ENCODE results near the gene LRP1. TPM values are rescaled to one million over a fixed set of nuclear protein-coding genes. Genes with fewer than 3 reads are reported as not detected.

Gene LRP1
- total RNA-seq, 2 donors from 2014 or later: 663 to 755 TPM

GRCh38 chr12:57234233-57234570, 105.9 kb downstream of the LRP1 start:
- Histone ChIP-seq H3K27me3 (replicated peaks; ENCODE audit: insufficient read depth) (no peaks in the 10 kb centered on the region), H3K4me1 (ENCODE audit: control insufficient read depth in 1 of 2, low read depth in 2 of 2) (peaks cover 13 to 33% of the 10 kb centered on the region in 2 donors), H3K27ac (peak overlapping the region in 1 of 2 donors; percentile 67), H3K9me3 (no peaks in the 10 kb centered on the region), H3K4me3 (no peak overlapping the region), H3K36me3 (peaks cover 18% of the 10 kb centered on the region)
- TF ChIP-seq CTCF (IDR thresholded peaks at IDR 0.05): no peak
- no peak for DNase-seq (ENCODE audit: low spot score)
- no peak for ATAC-seq (ENCODE audit: insufficient number of reproducible peaks, low FRiP score, low read depth)

- no peak for ATAC-seq (ENCODE audit: insufficient number of reproducible peaks, low FRiP score, low read depth)
- DNase-seq (ENCODE audit: low spot score): no peak
- Histone ChIP-seq H3K36me3 (peaks cover 18% of the 10 kb centered on the region), H3K4me1 (ENCODE audit: control insufficient read depth in 1 of 2, low read depth in 2 of 2) (peaks cover 12 to 35% of the 10 kb centered on the region in 2 donors), H3K4me3 (no peak overlapping the region), H3K27ac (peak overlapping the region in 1 of 2 donors; percentile 67), H3K27me3 (replicated peaks; ENCODE audit: insufficient read depth) (no peaks in the 10 kb centered on the region), H3K9me3 (no peaks in the 10 kb centered on the region)
- no peak for TF ChIP-seq CTCF (IDR thresholded peaks at IDR 0.05)
These were observed 106.3 kb downstream of the LRP1 start for GRCh38 chr12:57234571-57235016.

GRCh38 chr12:57235017-57235727, 106.9 kb downstream of the LRP1 start:
- no peak for ATAC-seq (ENCODE audit: insufficient number of reproducible peaks, low FRiP score, low read depth)

GRCh38 chr12:57235728-57236131, 107.4 kb downstream of the LRP1 start:
- ATAC-seq (ENCODE audit: insufficient number of reproducible peaks, low FRiP score, low read depth): no peak
- Histone ChIP-seq H3K27me3 (replicated peaks; ENCODE audit: insufficient read depth) (peaks cover 5% of the 10 kb centered on the region), H3K9me3 (no peaks in the 10 kb centered on the region), H3K4me1 (ENCODE audit: control insufficient read depth in 1 of 2, low read depth in 2 of 2) (peaks cover 16 to 38% of the 10 kb centered on the region in 2 donors), H3K4me3 (peak overlapping the region; percentile 47), H3K36me3 (peaks cover 18% of the 10 kb centered on the region), H3K27ac (peak overlapping the region; percentile 34 to 67)
- no peak for DNase-seq (ENCODE audit: low spot score)
- TF ChIP-seq CTCF (IDR thresholded peaks at IDR 0.05): no peak

More at GRCh38 chr12:57235017-57235727, 106.9 kb downstream of the LRP1 start:
- no peak for TF ChIP-seq CTCF (IDR thresholded peaks at IDR 0.05)
- DNase-seq (ENCODE audit: low spot score): no peak
- Histone ChIP-seq H3K27ac (peak overlapping the region; percentile 34 to 67), H3K4me3 (peak overlapping the region; percentile 47), H3K4me1 (ENCODE audit: control insufficient read depth in 1 of 2, low read depth in 2 of 2) (peaks cover 18 to 38% of the 10 kb centered on the region in 2 donors), H3K9me3 (no peaks in the 10 kb centered on the region), H3K36me3 (peaks cover 18% of the 10 kb centered on the region), H3K27me3 (replicated peaks; ENCODE audit: insufficient read depth) (no peaks in the 10 kb centered on the region)

GRCh38 chr12:57236201-57236924, 108.1 kb downstream of the LRP1 start:
- no peak for TF ChIP-seq CTCF (IDR thresholded peaks at IDR 0.05)
- H3K4me1 ChIP-seq (ENCODE audit: control insufficient read depth in 1 of 2, low read depth in 2 of 2): peaks cover 17 to 38% of the 10 kb centered on the region in 2 donors
- ATAC-seq (ENCODE audit: insufficient number of reproducible peaks, low FRiP score, low read depth) (no peak), DNase-seq (ENCODE audit: low spot score) (no peak)
- H3K27ac ChIP-seq: peak overlapping the region; percentile 34 to 67
- peaks cover 12% of the 10 kb centered on the region for H3K27me3 ChIP-seq (replicated peaks; ENCODE audit: insufficient read depth)
- peak overlapping the region; percentile 47 for H3K4me3 ChIP-seq
- no peaks in the 10 kb centered on the region for H3K9me3 ChIP-seq
- peaks cover 18% of the 10 kb centered on the region for H3K36me3 ChIP-seq
